HepG2 (cell line): ENCODE results near the gene MORN3. TPM values are rescaled to one million over a fixed set of nuclear protein-coding genes. Genes with fewer than 3 reads are reported as not detected.

Source experiments
- CBX5 ChIP-seq: sonication (generic); formaldehyde crosslinking; IDR thresholded peaks from 2 replicates; pipeline ENCODE4 v1.4.0; 2020; ENCODE audit warnings: missing genetic modification reagents, borderline replicate concordance
- ELF3 ChIP-seq: IDR thresholded peaks from 2 replicates; pipeline ENCODE4 v1.6.1; 2016; ENCODE audit warnings: missing genetic modification reagents, missing compliant biosample characterization
- ERF ChIP-seq: IDR thresholded peaks from 2 replicates; pipeline ENCODE4 v1.6.1; 2018; ENCODE audit warnings: missing biosample characterization, missing genetic modification reagents
- FOXK1 ChIP-seq: sonication (generic); formaldehyde crosslinking; IDR thresholded peaks from 2 replicates; pipeline ENCODE4 v1.4.0; 2020; ENCODE audit warnings: low read depth, missing genetic modification reagents, borderline replicate concordance
- FOXO1 ChIP-seq: sonication (generic); formaldehyde crosslinking; IDR thresholded peaks from 2 replicates; pipeline ENCODE4 v1.4.0; 2020; ENCODE audit warnings: missing genetic modification reagents
- HINFP ChIP-seq: sonication (generic); formaldehyde crosslinking; IDR thresholded peaks from 2 replicates; pipeline ENCODE4 v1.4.0; 2020; ENCODE audit warnings: low read depth, mild to moderate bottlenecking, missing genetic modification reagents
- HIVEP1 ChIP-seq: sonication (generic); formaldehyde crosslinking; IDR thresholded peaks from 2 replicates; pipeline ENCODE4 v1.4.0; 2020; ENCODE audit warnings: mild to moderate bottlenecking, missing genetic modification reagents
- HOXA3 ChIP-seq: sonication (generic); formaldehyde crosslinking; IDR thresholded peaks from 2 replicates; pipeline ENCODE4 v1.5.0; 2020; ENCODE audit warnings: missing genetic modification reagents
- MBNL3 ChIP-seq: fragments of 250-450 bp; sonication (Bioruptor Pico); conservative IDR thresholded peaks from 2 replicates; pipeline ENCODE4 v1.8.0; 2022; ENCODE audit warnings: mild to moderate bottlenecking, inconsistent platforms
- MEF2D ChIP-seq: sonication (generic); formaldehyde crosslinking; IDR thresholded peaks from 2 replicates; pipeline ENCODE4 v1.5.1; 2020; ENCODE audit warnings: mild to moderate bottlenecking, missing genetic modification reagents
- MIER2 ChIP-seq: IDR thresholded peaks from 2 replicates; pipeline ENCODE4 v1.6.1; 2016; ENCODE audit warnings: missing biosample characterization, missing genetic modification reagents
- NCOA2 ChIP-seq: sonication (generic); formaldehyde crosslinking; IDR thresholded peaks from 2 replicates; pipeline ENCODE4 v1.8.0; 2022; ENCODE audit warnings: inconsistent platforms
- PBX3 ChIP-seq: sonication (generic); formaldehyde crosslinking; IDR thresholded peaks from 2 replicates; pipeline ENCODE4 v1.8.1; 2023; ENCODE audit warnings: missing genetic modification reagents, inconsistent platforms, borderline replicate concordance
- RBFOX2 ChIP-seq: fragments of 200-400 bp; formaldehyde crosslinking; IDR thresholded peaks from 2 replicates; pipeline ENCODE4 v1.6.1; 2017; ENCODE audit warnings: low read depth, mild to moderate bottlenecking, low read length
- THAP11 ChIP-seq: IDR thresholded peaks from 2 replicates; pipeline ENCODE4 v1.6.1; 2016; ENCODE audit warnings: missing biosample characterization, missing genetic modification reagents
- WIZ ChIP-seq: sonication (generic); formaldehyde crosslinking; IDR thresholded peaks from 2 replicates; pipeline ENCODE4 v1.5.1; 2020; ENCODE audit warnings: mild to moderate bottlenecking, missing genetic modification reagents
- ZBTB38 ChIP-seq: sonication (generic); formaldehyde crosslinking; IDR thresholded peaks from 2 replicates; pipeline ENCODE4 v1.5.1; 2020; ENCODE audit warnings: mild to moderate bottlenecking, missing genetic modification reagents
- ZBTB44 ChIP-seq: sonication (generic); formaldehyde crosslinking; IDR thresholded peaks from 2 replicates; pipeline ENCODE4 v1.4.0; 2020; ENCODE audit warnings: missing genetic modification reagents
- ZC3H13 ChIP-seq: sonication (generic); formaldehyde crosslinking; IDR thresholded peaks from 2 replicates; pipeline ENCODE4 v1.8.1; 2023; ENCODE audit warnings: mild to moderate bottlenecking, missing genetic modification reagents, moderate library complexity
- ZNF12 ChIP-seq: sonication (generic); formaldehyde crosslinking; IDR thresholded peaks from 2 replicates; pipeline ENCODE4 v1.5.0; 2020; ENCODE audit warnings: missing genetic modification reagents
- ZNF331 ChIP-seq: sonication (generic); formaldehyde crosslinking; IDR thresholded peaks from 2 replicates; pipeline ENCODE4 v1.4.0; 2020; ENCODE audit warnings: missing genetic modification reagents
- ZNF34 ChIP-seq: sonication (generic); formaldehyde crosslinking; IDR thresholded peaks from 2 replicates; pipeline ENCODE4 v1.4.0; 2020; ENCODE audit warnings: mild to moderate bottlenecking, missing genetic modification reagents, borderline replicate concordance
- ZNF576 ChIP-seq: sonication (generic); formaldehyde crosslinking; IDR thresholded peaks from 2 replicates; pipeline ENCODE4 v1.4.0; 2020; ENCODE audit warnings: mild to moderate bottlenecking, missing genetic modification reagents
- ZXDC ChIP-seq: sonication (generic); formaldehyde crosslinking; IDR thresholded peaks from 2 replicates; pipeline ENCODE4 v1.5.0; 2020; ENCODE audit warnings: mild to moderate bottlenecking, missing genetic modification reagents
- polyA plus RNA-seq, 8 experiments: library from polyadenylated mRNA; depleted of rRNA in 3 of 8; stranded (reverse) in 7 of 8; unstranded in 1 of 8; fragments of >200 nt; fragmentation: Illumina TruSeq in 4 of 8; extraction: Trizol in 4 of 8; gene quantifications; 2 replicates each; pipeline versions ENCODE4 v1.2.1 to v1.2.3, GENCODE V29; 2011 to 2016; ENCODE audit warnings: low read depth in 4 of 8, missing spikeins in 1 of 8, mixed read lengths in 1 of 8; ENCODE audit not compliant: insufficient read depth in 1 of 8
- total RNA-seq, 5 experiments: library from RNA; depleted of rRNA; stranded (reverse); fragments of >200 nt; fragmentation: Illumina TruSeq; extraction: Trizol; gene quantifications; 2 replicates each; pipeline ENCODE4 v1.2.3, GENCODE V29; 2016; ENCODE audit warnings: low read depth in 1 of 5

MORN3 gene
- total and polyA plus RNA-seq, 2 of the 13 experiments (the other 11 are each of a cell fraction or from before 2014, with no cell fraction given): 1.1 to 2.0 TPM

GRCh38 chr12:121626087-121626852, 43.2 kb downstream of the MORN3 start, which contains the start of gene ORAI1 (continued):
- TF ChIP-seq HINFP (no peak), ZC3H13 (no peak), HIVEP1 (no peak), ZNF34 (CRISPR knock-in tag) (no peak), THAP11 (CRISPR knock-in tag) (peak; percentile 12; the same call in 1 of the 2 replicates), CBX5 (CRISPR knock-in tag) (no peak), ZNF331 (CRISPR knock-in tag) (peak; percentile 42; the same call in 1 of the 2 replicates), ZBTB38 (CRISPR knock-in tag) (peak; percentile 81; the same call in 1 of the 2 replicates), ZNF12 (CRISPR knock-in tag) (no peak), PBX3 (CRISPR knock-in tag) (0 out of 2 replicates have a peak, but pooled peaks have one; percentile 39), WIZ (0 out of 2 replicates have a peak, but pooled peaks have one; percentile 37), RBFOX2 (peak; percentile 70), ERF (CRISPR knock-in tag) (peak; percentile 76), ZXDC (CRISPR knock-in tag) (no peak), ZBTB44 (CRISPR knock-in tag) (no peak), ZNF576 (CRISPR knock-in tag) (no peak), FOXK1 (CRISPR knock-in tag) (peak; percentile 67; the same call in 1 of the 2 replicates), HOXA3 (CRISPR knock-in tag) (peak; percentile 44; the same call in 1 of the 2 replicates), ELF3 (peak; percentile 68), MEF2D (CRISPR knock-in tag) (no peak), MIER2 (CRISPR knock-in tag) (0 out of 2 replicates have a peak, but pooled peaks have one; percentile 46), FOXO1 (CRISPR knock-in tag) (peak; percentile 31), MBNL3 (CRISPR knock-in tag) (no peak), NCOA2 (CRISPR knock-in tag) (peak; percentile 47; the same call in 1 of the 2 replicates)
